SK-N-SH treated with all-trans-retinoic acid at 6 μM for 48 hours (cell line): ENCODE measurements around the gene PIK3CD.

ENCODE experiments used
- ATAC-seq: fragments of 200-7000 bp; cut with Tn5 transposase; 3 replicates; pipeline ENCODE4 v1.9.1; 2020; ENCODE audit warnings: mild to moderate bottlenecking, moderate library complexity
- ARNTL ChIP-seq: fragments of 450-650 bp; formaldehyde crosslinking; IDR thresholded peaks from 2 replicates; pipeline ENCODE4 v1.5.0; 2020; ENCODE audit warnings: low read depth, mild to moderate bottlenecking, moderate library complexity, borderline replicate concordance
- BACH2 ChIP-seq: fragments of 250-450 bp; sonication (Bioruptor Pico); IDR thresholded peaks from 2 replicates; pipeline ENCODE4 v1.9.0; 2021; ENCODE audit warnings: mild to moderate bottlenecking, borderline replicate concordance
- CREB5 ChIP-seq: fragments of 250-450 bp; sonication (Bioruptor Pico); IDR thresholded peaks from 2 replicates; pipeline ENCODE4 v1.5.1; 2020; ENCODE audit warnings: low read depth, mild to moderate bottlenecking, moderate library complexity
- CSDC2 ChIP-seq: fragments of 250-450 bp; sonication (Bioruptor Pico); IDR thresholded peaks from 2 replicates; pipeline ENCODE4 v1.5.0; 2020; ENCODE audit warnings: mild to moderate bottlenecking, moderate library complexity
- ESRRG ChIP-seq: fragments of 250-450 bp; sonication (Bioruptor Pico); IDR thresholded peaks from 2 replicates; pipeline ENCODE4 v1.6.1; 2021; ENCODE audit warnings: mild to moderate bottlenecking
- GLIS3 ChIP-seq: fragments of 250-450 bp; sonication (Bioruptor Pico); IDR thresholded peaks from 2 replicates; pipeline ENCODE4 v1.5.0; 2020; ENCODE audit warnings: mild to moderate bottlenecking, moderate library complexity
- ISL1 ChIP-seq: fragments of 250-450 bp; sonication (Bioruptor Pico); IDR thresholded peaks from 2 replicates; pipeline ENCODE4 v2.1.2; 2022; ENCODE audit warnings: mild to moderate bottlenecking, moderate library complexity
- OSR1 ChIP-seq: fragments of 250-450 bp; sonication (Bioruptor Pico); IDR thresholded peaks from 2 replicates; pipeline ENCODE4 v1.8.0; 2022; ENCODE audit warnings: moderate library complexity, mild to moderate bottlenecking, inconsistent platforms
- POU6F1 ChIP-seq: fragments of 250-450 bp; sonication (Bioruptor Pico); IDR thresholded peaks from 2 replicates; pipeline ENCODE4 v1.8.0; 2021; ENCODE audit warnings: low read depth, mild to moderate bottlenecking, moderate library complexity, borderline replicate concordance
- PPARA ChIP-seq: fragments of 250-450 bp; sonication (Bioruptor Pico); IDR thresholded peaks from 2 replicates; pipeline ENCODE4 v1.5.0; 2020; ENCODE audit warnings: mild to moderate bottlenecking, borderline replicate concordance
- RARB ChIP-seq: fragments of 250-450 bp; sonication (Bioruptor Pico); IDR thresholded peaks from 2 replicates; pipeline ENCODE4 v1.8.0; 2021; ENCODE audit warnings: mild to moderate bottlenecking, moderate library complexity
- SNAI2 ChIP-seq: fragments of 250-450 bp; sonication (Bioruptor Pico); IDR thresholded peaks from 2 replicates; pipeline ENCODE4 v1.5.0; 2020; ENCODE audit warnings: mild to moderate bottlenecking, moderate library complexity
- TCF4 ChIP-seq: fragments of 250-450 bp; sonication (Bioruptor Pico); IDR thresholded peaks from 2 replicates; pipeline ENCODE4 v1.8.0; 2021; ENCODE audit warnings: mild to moderate bottlenecking, moderate library complexity, borderline replicate concordance
- TOX ChIP-seq: fragments of 250-450 bp; sonication (Bioruptor Pico); IDR thresholded peaks from 2 replicates; pipeline ENCODE4 v1.8.0; 2021; ENCODE audit warnings: mild to moderate bottlenecking, moderate library complexity, borderline replicate concordance
- TSHZ2 ChIP-seq: fragments of 250-450 bp; sonication (Bioruptor Pico); IDR thresholded peaks from 2 replicates; pipeline ENCODE4 v1.5.0; 2020; ENCODE audit warnings: mild to moderate bottlenecking, moderate library complexity
- ZC3H10 ChIP-seq: fragments of 250-450 bp; sonication (Bioruptor Pico); IDR thresholded peaks from 2 replicates; pipeline ENCODE4 v1.5.1; 2021; ENCODE audit warnings: mild to moderate bottlenecking, moderate library complexity
- ZFP3 ChIP-seq: fragments of 250-450 bp; sonication (Bioruptor Pico); IDR thresholded peaks from 2 replicates; pipeline ENCODE4 v1.5.0; 2020; ENCODE audit warnings: mild to moderate bottlenecking, moderate library complexity
- ZFP30 ChIP-seq: fragments of 450-650 bp; formaldehyde crosslinking; IDR thresholded peaks from 2 replicates; pipeline ENCODE4 v1.5.0; 2022; ENCODE audit warnings: mild to moderate bottlenecking, moderate library complexity
- ZNF565 ChIP-seq: fragments of 450-650 bp; formaldehyde crosslinking; conservative IDR thresholded peaks from 2 replicates; pipeline ENCODE4 v1.5.0; 2020; ENCODE audit warnings: low read depth, mild to moderate bottlenecking, moderate library complexity
- ZNF70 ChIP-seq: fragments of 450-650 bp; formaldehyde crosslinking; IDR thresholded peaks from 2 replicates; pipeline ENCODE4 v1.5.0; 2020; ENCODE audit warnings: mild to moderate bottlenecking, moderate library complexity
- ZNF8 ChIP-seq: fragments of 450-650 bp; formaldehyde crosslinking; IDR thresholded peaks from 2 replicates; pipeline ENCODE4 v1.5.0; 2020; ENCODE audit warnings: mild to moderate bottlenecking, moderate library complexity
- TF ChIP-seq, protein P1 (sequence below): fragments of 250-450 bp; sonication (Bioruptor Pico); IDR thresholded peaks from 2 replicates; pipeline ENCODE4 v1.5.1; 2021; ENCODE audit warnings: mild to moderate bottlenecking, moderate library complexity

Gene PIK3CD

GRCh38 chr1:9758559-9759121, 107.1 kb downstream of the PIK3CD start:
- ATAC-seq: no peak
- no peak for TF ChIP-seq TOX (CRISPR knock-in tag)
- no peak for TF ChIP-seq POU6F1 (CRISPR knock-in tag)
- no peak for TF ChIP-seq ZNF70
- TF ChIP-seq ZNF565: no peak
- TF ChIP-seq GLIS3 (CRISPR knock-in tag): no peak
- TF ChIP-seq CSDC2 (CRISPR knock-in tag): no peak
- no peak for TF ChIP-seq SNAI2
- TF ChIP-seq ISL1 (CRISPR knock-in tag): no peak
- TF ChIP-seq TSHZ2 (CRISPR knock-in tag): no peak
- no peak for TF ChIP-seq PPARA (CRISPR knock-in tag)
- no peak for TF ChIP-seq RARB (CRISPR knock-in tag)
- no peak for TF ChIP-seq ARNTL (CRISPR knock-in tag)
- TF ChIP-seq, protein P1, sequence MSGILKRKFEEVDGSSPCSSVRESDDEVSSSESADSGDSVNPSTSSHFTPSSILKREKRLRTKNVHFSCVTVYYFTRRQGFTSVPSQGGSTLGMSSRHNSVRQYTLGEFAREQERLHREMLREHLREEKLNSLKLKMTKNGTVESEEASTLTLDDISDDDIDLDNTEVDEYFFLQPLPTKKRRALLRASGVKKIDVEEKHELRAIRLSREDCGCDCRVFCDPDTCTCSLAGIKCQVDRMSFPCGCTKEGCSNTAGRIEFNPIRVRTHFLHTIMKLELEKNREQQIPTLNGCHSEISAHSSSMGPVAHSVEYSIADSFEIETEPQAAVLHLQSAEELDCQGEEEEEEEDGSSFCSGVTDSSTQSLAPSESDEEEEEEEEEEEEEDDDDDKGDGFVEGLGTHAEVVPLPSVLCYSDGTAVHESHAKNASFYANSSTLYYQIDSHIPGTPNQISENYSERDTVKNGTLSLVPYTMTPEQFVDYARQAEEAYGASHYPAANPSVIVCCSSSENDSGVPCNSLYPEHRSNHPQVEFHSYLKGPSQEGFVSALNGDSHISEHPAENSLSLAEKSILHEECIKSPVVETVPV (CRISPR knock-in tag): no peak
- TF ChIP-seq OSR1 (CRISPR knock-in tag): no peak
- TF ChIP-seq ZNF8 (CRISPR knock-in tag): no peak
- TF ChIP-seq ZFP3: no peak
- TF ChIP-seq CREB5 (CRISPR knock-in tag): no peak
- no peak for TF ChIP-seq ESRRG (CRISPR knock-in tag)
- no peak for TF ChIP-seq ZFP30 (CRISPR knock-in tag)

DNA sequence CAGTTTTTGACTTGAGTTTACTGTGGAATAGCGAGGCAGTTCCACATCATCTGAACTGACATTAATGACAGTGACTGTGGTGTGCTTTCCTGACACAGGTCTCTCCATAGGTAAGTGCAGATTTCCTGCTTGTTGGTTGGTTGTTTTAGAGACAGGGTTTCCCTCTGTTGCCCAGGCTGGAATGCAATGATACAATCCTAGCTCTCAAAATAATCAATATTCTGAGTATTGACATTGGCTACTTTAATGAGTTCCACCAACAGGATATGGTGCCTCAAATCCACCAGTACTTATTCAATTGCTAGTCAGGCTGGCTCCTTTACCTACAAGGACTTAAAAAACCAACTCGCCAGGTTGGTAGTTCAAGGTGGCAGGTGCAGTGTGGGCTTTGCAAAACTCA, 108.4 kb downstream of the PIK3CD start:
- ATAC-seq: no peak
- no peak for TF ChIP-seq ZNF565
- TF ChIP-seq TCF4 (CRISPR knock-in tag): no peak
- TF ChIP-seq, protein P1 (CRISPR knock-in tag): no peak
- TF ChIP-seq ZFP30 (CRISPR knock-in tag): no peak
- no peak for TF ChIP-seq POU6F1 (CRISPR knock-in tag)
- TF ChIP-seq ZNF8 (CRISPR knock-in tag): no peak
- TF ChIP-seq TSHZ2 (CRISPR knock-in tag): no peak
- TF ChIP-seq SNAI2: no peak
- TF ChIP-seq TOX (CRISPR knock-in tag): no peak
- no peak for TF ChIP-seq PPARA (CRISPR knock-in tag)
- TF ChIP-seq BACH2 (CRISPR knock-in tag): no peak
- no peak for TF ChIP-seq CREB5 (CRISPR knock-in tag)
- TF ChIP-seq CSDC2 (CRISPR knock-in tag): no peak
- no peak for TF ChIP-seq ZFP3
- no peak for TF ChIP-seq ISL1 (CRISPR knock-in tag)
- TF ChIP-seq ZC3H10: no peak
- TF ChIP-seq RARB (CRISPR knock-in tag): no peak
- TF ChIP-seq ESRRG (CRISPR knock-in tag): no peak
- TF ChIP-seq GLIS3 (CRISPR knock-in tag): no peak
